Measurements from ENCODE around the gene FCGR3B.
"Not testable (repeated sequence)": the region's sequence is repeated elsewhere in the genome, so short reads cannot be mapped to it uniquely, and the experiment has no call there.

FCGR3B gene

GRCh38 chr1:161653971-161654370, 23.0 kb upstream of the FCGR3B start:
- in situ Hi-C loops (cut with MboI; ENCODE audit: low sequenced_read_pairs); H3K36me3 ChIP-seq (replicated peaks); H3K4me1 ChIP-seq; H3K4me3 ChIP-seq; H3K27me3 ChIP-seq (ENCODE audit: low read depth); H3K9me3 ChIP-seq; DNase-seq (ENCODE audit: low spot score in 2 of 2): not testable (repeated sequence)

GRCh38 chr1:161653541-161653940, 22.6 kb upstream of the FCGR3B start:
- H3K4me1 ChIP-seq; H3K27me3 ChIP-seq (ENCODE audit: low read depth); H3K9me3 ChIP-seq; in situ Hi-C loops (cut with MboI; ENCODE audit: low sequenced_read_pairs); H3K36me3 ChIP-seq (replicated peaks); H3K4me3 ChIP-seq; DNase-seq (ENCODE audit: low spot score in 2 of 2): not testable (repeated sequence)

GRCh38 chr1:161647507-161648360, 16.8 kb upstream of the FCGR3B start:
- H3K4me1 ChIP-seq; H3K4me3 ChIP-seq; H3K9me3 ChIP-seq; H3K27me3 ChIP-seq (ENCODE audit: low read depth); H3K36me3 ChIP-seq (replicated peaks); in situ Hi-C loops (cut with MboI; ENCODE audit: low sequenced_read_pairs): not testable (repeated sequence)
- peak in 1 of 2 experiments; percentile 18 for DNase-seq (ENCODE audit: low spot score in 2 of 2)

GRCh38 chr1:161644855-161645254, 13.9 kb upstream of the FCGR3B start:
- H3K4me1 ChIP-seq; H3K36me3 ChIP-seq (replicated peaks); H3K27me3 ChIP-seq (ENCODE audit: low read depth); DNase-seq (ENCODE audit: low spot score in 2 of 2); in situ Hi-C loops (cut with MboI; ENCODE audit: low sequenced_read_pairs); H3K9me3 ChIP-seq; H3K4me3 ChIP-seq: not testable (repeated sequence)

GRCh38 chr1:161643481-161644208, 12.7 kb upstream of the FCGR3B start:
- H3K9me3 ChIP-seq; H3K4me1 ChIP-seq; H3K27me3 ChIP-seq (ENCODE audit: low read depth); DNase-seq (ENCODE audit: low spot score in 2 of 2); H3K36me3 ChIP-seq (replicated peaks); in situ Hi-C loops (cut with MboI; ENCODE audit: low sequenced_read_pairs); H3K4me3 ChIP-seq: not testable (repeated sequence)

- H3K27me3 ChIP-seq (ENCODE audit: low read depth); H3K36me3 ChIP-seq (replicated peaks); H3K4me1 ChIP-seq; H3K4me3 ChIP-seq; in situ Hi-C loops (cut with MboI; ENCODE audit: low sequenced_read_pairs); DNase-seq (ENCODE audit: low spot score in 2 of 2); H3K9me3 ChIP-seq: not testable (repeated sequence)
Observed at GRCh38 chr1:161642697-161643096, 11.7 kb upstream of the FCGR3B start.

DNA sequence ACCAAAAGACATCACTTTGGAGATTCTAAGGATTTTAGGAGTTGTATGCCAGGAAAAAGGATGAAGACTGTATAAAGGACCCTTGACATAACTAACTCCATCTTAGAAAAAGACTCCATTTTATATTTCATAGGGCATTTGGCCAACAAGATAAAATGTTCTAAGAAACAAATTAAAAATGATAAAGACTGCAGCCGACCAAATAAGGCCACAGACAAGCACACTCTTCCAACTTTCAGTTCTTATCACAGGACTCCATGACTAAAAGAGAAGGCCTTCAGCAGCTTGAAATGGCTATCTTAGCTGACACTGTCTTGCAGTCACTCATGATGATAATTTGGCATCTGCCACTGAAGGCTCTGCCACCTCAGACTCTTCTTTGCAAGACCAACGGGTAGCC, 8.2 kb upstream of the FCGR3B start:
- H3K27me3 ChIP-seq (ENCODE audit: low read depth); H3K4me1 ChIP-seq; in situ Hi-C loops (cut with MboI; ENCODE audit: low sequenced_read_pairs); H3K4me3 ChIP-seq; H3K9me3 ChIP-seq; H3K36me3 ChIP-seq (replicated peaks); DNase-seq (ENCODE audit: low spot score in 2 of 2): not testable (repeated sequence)

DNA sequence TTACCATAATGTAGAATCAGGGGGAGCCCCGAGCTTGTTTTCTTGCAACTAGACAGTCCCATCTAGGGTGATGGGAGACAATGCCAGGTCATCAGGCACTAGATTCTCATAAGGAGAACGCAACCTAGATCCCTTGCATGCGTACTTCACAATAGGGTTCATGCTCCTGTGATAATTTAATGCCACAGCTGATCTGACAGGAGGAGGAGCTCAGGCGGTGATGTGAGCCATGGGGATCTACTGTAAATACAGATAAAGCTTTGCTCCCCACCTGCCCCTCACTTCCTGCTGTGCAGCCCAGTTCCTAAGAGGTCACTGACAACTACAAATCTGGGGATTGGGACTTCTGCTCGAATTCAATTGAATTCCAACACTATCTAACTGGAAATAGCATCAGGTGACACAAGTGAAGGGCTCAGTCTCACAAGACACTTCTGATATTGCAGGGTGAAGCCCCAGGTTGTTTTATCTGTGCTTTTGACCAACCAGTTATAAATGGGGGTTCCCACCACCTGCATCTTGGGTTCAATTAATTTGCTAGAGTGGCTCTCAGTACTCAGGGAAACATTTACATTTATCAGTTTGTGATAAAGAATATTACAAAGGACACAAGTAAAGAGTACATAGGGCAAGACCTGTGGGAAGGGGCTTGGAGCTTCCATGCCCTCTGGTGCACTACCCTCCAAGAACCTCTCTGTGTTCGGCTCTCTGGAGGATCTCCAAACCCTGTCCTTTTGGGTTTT, 7.4 kb upstream of the FCGR3B start:
- H3K4me3 ChIP-seq; in situ Hi-C loops (cut with MboI; ENCODE audit: low sequenced_read_pairs); H3K27me3 ChIP-seq (ENCODE audit: low read depth); H3K4me1 ChIP-seq; DNase-seq (ENCODE audit: low spot score in 2 of 2); H3K9me3 ChIP-seq; H3K36me3 ChIP-seq (replicated peaks): not testable (repeated sequence)

DNA sequence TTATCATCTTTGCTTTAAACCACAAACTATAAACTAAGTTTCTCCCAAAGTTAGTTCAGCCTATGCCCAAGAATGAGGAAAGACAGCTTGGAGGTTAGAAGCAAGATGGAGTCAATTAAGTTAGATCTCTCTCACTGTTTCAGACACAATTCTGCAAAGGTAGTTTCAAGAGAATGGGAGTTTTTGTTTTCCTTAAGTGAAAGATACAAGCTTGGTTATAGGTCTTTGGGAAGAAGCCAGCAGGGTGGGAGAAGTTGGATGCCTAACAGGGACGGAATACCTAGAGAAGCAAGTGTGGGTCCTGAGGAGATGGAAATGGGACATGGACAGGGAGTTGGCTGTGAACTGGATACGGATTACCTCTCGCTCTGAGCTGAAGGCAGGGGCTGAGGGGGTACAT, 6.0 kb upstream of the FCGR3B start:
- H3K36me3 ChIP-seq (replicated peaks); H3K27me3 ChIP-seq (ENCODE audit: low read depth); in situ Hi-C loops (cut with MboI; ENCODE audit: low sequenced_read_pairs): not testable (repeated sequence)

GRCh38 chr1:161636189-161636782, 5.3 kb upstream of the FCGR3B start:
- in situ Hi-C loops (cut with MboI; ENCODE audit: low sequenced_read_pairs); H3K27me3 ChIP-seq (ENCODE audit: low read depth); H3K9me3 ChIP-seq; H3K4me3 ChIP-seq; DNase-seq (ENCODE audit: low spot score in 2 of 2); H3K4me1 ChIP-seq; H3K36me3 ChIP-seq (replicated peaks): not testable (repeated sequence)

More for the DNA sequence above, 6.0 kb upstream of the FCGR3B start:
- H3K4me3 ChIP-seq; H3K9me3 ChIP-seq; H3K4me1 ChIP-seq; DNase-seq (ENCODE audit: low spot score in 2 of 2): not testable (repeated sequence)

DNA sequence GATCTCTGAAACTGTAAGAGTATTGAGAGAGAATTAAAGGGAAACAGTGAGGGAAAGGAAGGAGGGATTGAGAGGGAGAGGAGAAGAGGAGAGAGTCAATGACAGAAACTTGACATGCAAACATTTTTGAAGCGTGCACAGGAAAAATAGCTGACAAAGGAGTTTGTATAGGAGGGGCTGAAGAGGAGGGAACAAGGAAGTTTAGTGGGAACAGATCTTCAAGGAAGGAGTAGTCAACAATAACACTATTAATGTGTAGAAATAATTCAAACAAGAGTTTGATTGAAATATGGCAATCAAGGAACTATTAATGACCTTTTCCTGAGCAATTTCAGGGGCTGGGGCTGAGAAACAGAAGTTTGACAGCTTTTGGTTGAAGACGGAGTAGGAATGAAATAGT, 4.0 kb upstream of the FCGR3B start:
- DNase-seq (ENCODE audit: low spot score in 2 of 2); H3K9me3 ChIP-seq; in situ Hi-C loops (cut with MboI; ENCODE audit: low sequenced_read_pairs); H3K36me3 ChIP-seq (replicated peaks); H3K4me3 ChIP-seq; H3K27me3 ChIP-seq (ENCODE audit: low read depth); H3K4me1 ChIP-seq: not testable (repeated sequence)

- H3K27me3 ChIP-seq (ENCODE audit: low read depth); H3K4me1 ChIP-seq; H3K36me3 ChIP-seq (replicated peaks); H3K9me3 ChIP-seq; H3K4me3 ChIP-seq; in situ Hi-C loops (cut with MboI; ENCODE audit: low sequenced_read_pairs); DNase-seq (ENCODE audit: low spot score in 2 of 2): not testable (repeated sequence)
Observed at GRCh38 chr1:161630128-161630742, 741 bp downstream of the FCGR3B start.

DNA sequence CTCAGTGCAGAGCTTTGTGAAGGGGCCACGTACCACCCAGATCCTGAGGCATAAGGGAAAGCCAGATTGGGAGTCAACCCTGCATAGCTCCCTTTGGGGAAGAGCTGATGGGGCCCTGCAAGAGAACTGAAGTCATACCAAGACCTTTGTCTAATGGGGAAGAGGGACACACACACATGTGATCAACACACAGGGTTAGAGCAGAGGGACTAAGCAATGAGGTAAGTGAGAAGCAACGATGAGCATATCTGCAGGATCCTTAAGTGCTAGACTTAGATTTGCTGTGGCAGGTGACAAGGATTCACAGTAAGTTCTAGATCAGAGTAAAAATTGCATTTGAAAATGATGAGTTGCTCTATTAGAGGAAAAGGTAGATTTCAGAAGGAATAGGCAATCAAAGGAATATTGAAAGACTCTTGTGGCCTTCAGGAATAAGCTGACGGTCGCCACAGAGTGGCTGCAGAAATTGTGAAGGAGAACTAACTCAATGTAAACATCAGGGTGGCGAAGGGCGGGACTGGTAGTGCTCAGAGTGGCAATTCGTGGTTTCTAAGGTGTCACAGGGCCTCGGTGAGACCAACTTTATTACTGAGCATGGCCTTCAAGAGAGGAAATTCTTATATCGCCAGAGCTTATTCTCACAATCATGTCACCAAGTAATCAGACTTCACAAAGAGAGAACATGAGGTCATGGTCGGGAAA, 4.4 kb downstream of the FCGR3B start:
- H3K4me1 ChIP-seq; H3K9me3 ChIP-seq; H3K4me3 ChIP-seq; in situ Hi-C loops (cut with MboI; ENCODE audit: low sequenced_read_pairs); DNase-seq (ENCODE audit: low spot score in 2 of 2); H3K36me3 ChIP-seq (replicated peaks); H3K27me3 ChIP-seq (ENCODE audit: low read depth): not testable (repeated sequence)

Measured in HAP-1 (cell line).